Measurements from ENCODE around the gene KIF2C. TPM values are rescaled to one million over a fixed set of nuclear protein-coding genes. Genes with fewer than 3 reads are reported as not detected.

Gene KIF2C
- total and polyA plus RNA-seq, 9 of the 15 experiments (the other 6 are each of a cell fraction or from before 2014, with no cell fraction given): 84.9 to 226 (median 169) TPM

DNA sequence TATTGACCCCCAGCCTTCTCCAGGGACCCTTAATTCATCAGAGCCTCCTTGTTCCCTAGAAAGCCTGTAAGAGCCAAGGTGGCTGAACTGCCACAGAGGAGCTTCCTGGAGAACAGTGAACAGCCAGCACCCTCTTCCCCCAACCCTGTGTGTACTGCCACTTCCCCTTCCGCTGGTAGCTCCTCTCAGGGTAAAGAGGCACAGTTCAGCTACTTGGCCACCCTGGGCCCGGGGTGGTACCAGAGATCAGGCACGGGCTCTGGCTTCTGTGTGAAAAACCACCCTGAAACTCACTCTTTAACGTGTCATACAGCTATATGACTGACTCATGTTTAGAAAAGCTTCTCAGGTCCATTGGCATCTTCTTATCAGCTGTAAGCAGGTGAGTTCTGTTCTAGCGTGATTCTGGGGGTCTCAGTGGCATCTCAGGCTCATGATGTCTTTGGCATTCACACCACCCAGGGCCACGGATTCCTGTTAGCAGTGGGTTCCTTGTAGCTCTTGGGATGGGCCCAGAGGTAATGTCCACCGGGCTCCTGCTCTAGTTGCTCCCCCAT is 42.8 kb upstream of the KIF2C start:
- ChIA-PET POLR2A (interaction anchor here (0.6 to 3.7 kb wide), 12 partner anchors 9 to 932 kb away, joined by 3 to 28 read pairs (median 3); partner anchors contain the start of gene RPS8), CTCF (ENCODE audit: low intra/inter-chr PET ratio) (no interaction called here)
- FAIRE-seq (no peak), DNase-seq (ENCODE audit: extremely low read depth in 1 of 4, low spot score in 3 of 4) (no peak), ATAC-seq (0 out of 3 replicates have a peak, but pooled peaks have one; percentile 14)
- TF ChIP-seq TAL1 (IDR thresholded peaks at IDR 0.05): peak; percentile 29; the same call in 1 of the 2 replicates
- TF ChIP-seq MXI1 (IDR thresholded peaks at IDR 0.05; ENCODE audit: low read depth, low read length): no peak
- TF ChIP-seq PREB (CRISPR knock-in tag; IDR thresholded peaks at IDR 0.05): no peak
- no peak for TF ChIP-seq HCFC1 (IDR thresholded peaks at IDR 0.05; ENCODE audit: low read depth, low read length)
- no peak for TF ChIP-seq RHOXF2B (CRISPR knock-in tag; conservative IDR thresholded peaks at IDR 0.05)
- TF ChIP-seq SPI1 (IDR thresholded peaks at IDR 0.05; ENCODE audit: borderline replicate concordance, low read depth, low read length): 0 out of 2 replicates have a peak, but pooled peaks have one; percentile 45
- TF ChIP-seq ARID1B (IDR thresholded peaks at IDR 0.05): peak; percentile 17; the same call in 1 of the 2 replicates
- peak; percentile 44 for TF ChIP-seq CBFA2T3 (IDR thresholded peaks at IDR 0.05)
- no peaks in the 10 kb centered on the region for H3K4me1 ChIP-seq (replicated peaks in 1 of 2; ENCODE audit: control insufficient read depth in 2 of 2, insufficient read depth in 2 of 2, low read length in 2 of 2)
- peaks cover 13 to 20% of the 10 kb centered on the region in 2 experiments; a peak in 4 of 5 replicates for H3K27me3 ChIP-seq (ENCODE audit: control insufficient read depth in 2 of 2, insufficient read depth in 2 of 2, low read length in 2 of 2)
- no peak overlapping the region for H3K4me3 ChIP-seq
- H2AFZ ChIP-seq (ENCODE audit: low read depth, low read length): no peak overlapping the region
- BruUV-seq (replicated peaks): no TSS peak
- H4K20me1 ChIP-seq (replicated peaks; ENCODE audit: control insufficient read depth, insufficient read depth, low read length): no peaks in the 10 kb centered on the region
- H3K36me3 ChIP-seq (ENCODE audit: control insufficient read depth, insufficient read depth, low read length): no peaks in the 10 kb centered on the region
- no peak overlapping the region for H3K4me2 ChIP-seq (ENCODE audit: insufficient read depth, low read length)
- H3K79me2 ChIP-seq (ENCODE audit: control insufficient read depth, insufficient read depth, low read length): no peaks in the 10 kb centered on the region
- H3K27ac ChIP-seq (ENCODE audit: extremely low read depth, low read depth, low read length): no peak overlapping the region
- H3K9ac ChIP-seq (ENCODE audit: insufficient read depth in 1 of 2, low read depth in 2 of 2, low read length in 2 of 2): no peak overlapping the region
- H3K9me1 ChIP-seq (ENCODE audit: control insufficient read depth, insufficient read depth, low read length): no peaks in the 10 kb centered on the region
- in situ Hi-C loops (cut with MboI) (no loop called here), intact Hi-C loops (cut with micrococcal nuclease) (no loop called here)
- 2% methylated on average over 7 of the region's 7 CpGs for WGBS (ENCODE audit: insufficient coverage, low coverage, missing lambda C conversion rate)
- H3K9me3 ChIP-seq (replicated peaks; ENCODE audit: control insufficient read depth, insufficient read depth, low read depth, low read length): no peaks in the 10 kb centered on the region

Measured in K562 (cell line).